Tibial nerve (tissue), 4 donors: ENCODE results near the gene TMUB1. TPM values are rescaled to one million over a fixed set of nuclear protein-coding genes. Genes with fewer than 3 reads are reported as not detected.

ENCODE experiments used
- DNase-seq, 2 donors: peaks; one replicate each; pipeline ENCODE4 v3.0.0-alpha.2; 2019; ENCODE audit warnings: low spot score in 2 of 2
- H3K27ac ChIP-seq, 4 donors: fragments of 200-600 bp; sonication (generic) in 3 of 4; one replicate each; pipeline ENCODE4 v1.5.1; 2017 to 2019; ENCODE audit warnings: mild to moderate bottlenecking in 1 of 4
- H3K27me3 ChIP-seq, 2 donors: fragments of 200-600 bp; sonication (generic) in 1 of 2; one replicate each; pipeline versions ENCODE4 v1.5.1 to v1.6.0; 2017 to 2019
- H3K36me3 ChIP-seq, 3 donors: fragments of 200-600 bp; sonication (generic); one replicate each; pipeline ENCODE4 v1.5.1; 2018 to 2019
- H3K4me1 ChIP-seq, 4 donors: fragments of 200-600 bp; sonication (generic) in 3 of 4; one replicate each; pipeline ENCODE4 v1.5.1; 2017 to 2019
- H3K4me3 ChIP-seq, 4 donors: fragments of 200-600 bp; sonication (generic) in 3 of 4; one replicate each; pipeline ENCODE4 v1.5.1; 2017 to 2019; ENCODE audit warnings: mild to moderate bottlenecking in 1 of 4, moderate library complexity in 1 of 4
- H3K9me3 ChIP-seq, 4 donors: fragments of 200-600 bp; sonication (generic) in 3 of 4; one replicate each; pipeline ENCODE4 v1.5.1; 2017 to 2019
- EP300 ChIP-seq, 2 donors: sonication (generic); formaldehyde crosslinking; IDR thresholded peaks; one replicate each; pipeline ENCODE4 v1.6.1; 2017; ENCODE audit warnings: antibody characterized with exemption in 2 of 2, mild to moderate bottlenecking in 1 of 2
- POLR2A ChIP-seq, 2 donors: fragments of 450-650 bp; IDR thresholded peaks; one replicate each; pipeline ENCODE4 v1.6.1; 2017; ENCODE audit warnings: antibody characterized with exemption in 2 of 2, mild to moderate bottlenecking in 2 of 2, moderate library complexity in 2 of 2
- WGBS, 2 donors: methylation state at CpG; one replicate each; pipeline ENCODE4 v1.1.5; 2018; 5-methylcytosine and 5-hydroxymethylcytosine counted together
- total RNA-seq, 4 donors: library from RNA; depleted of rRNA; stranded (reverse); fragments of >200 nt; gene quantifications; one replicate each; pipeline ENCODE4 v1.1.0, GENCODE V29; 2016
- TF ChIP-seq, protein P1 (sequence below), 5 experiments: fragments of 200-600 bp in 3 of 5; fragments of 450-650 bp in 2 of 5; sonication (generic) in 3 of 5; IDR thresholded peaks; one replicate each; pipeline ENCODE4 v1.5.1; 2016 to 2019; ENCODE audit warnings: antibody characterized with exemption in 5 of 5, mild to moderate bottlenecking in 3 of 5, moderate library complexity in 2 of 5

The TMUB1 gene
- total RNA-seq, 4 donors from 2014 or later, result 24.3 to 61.5 (median 33.8) TPM

DNA sequence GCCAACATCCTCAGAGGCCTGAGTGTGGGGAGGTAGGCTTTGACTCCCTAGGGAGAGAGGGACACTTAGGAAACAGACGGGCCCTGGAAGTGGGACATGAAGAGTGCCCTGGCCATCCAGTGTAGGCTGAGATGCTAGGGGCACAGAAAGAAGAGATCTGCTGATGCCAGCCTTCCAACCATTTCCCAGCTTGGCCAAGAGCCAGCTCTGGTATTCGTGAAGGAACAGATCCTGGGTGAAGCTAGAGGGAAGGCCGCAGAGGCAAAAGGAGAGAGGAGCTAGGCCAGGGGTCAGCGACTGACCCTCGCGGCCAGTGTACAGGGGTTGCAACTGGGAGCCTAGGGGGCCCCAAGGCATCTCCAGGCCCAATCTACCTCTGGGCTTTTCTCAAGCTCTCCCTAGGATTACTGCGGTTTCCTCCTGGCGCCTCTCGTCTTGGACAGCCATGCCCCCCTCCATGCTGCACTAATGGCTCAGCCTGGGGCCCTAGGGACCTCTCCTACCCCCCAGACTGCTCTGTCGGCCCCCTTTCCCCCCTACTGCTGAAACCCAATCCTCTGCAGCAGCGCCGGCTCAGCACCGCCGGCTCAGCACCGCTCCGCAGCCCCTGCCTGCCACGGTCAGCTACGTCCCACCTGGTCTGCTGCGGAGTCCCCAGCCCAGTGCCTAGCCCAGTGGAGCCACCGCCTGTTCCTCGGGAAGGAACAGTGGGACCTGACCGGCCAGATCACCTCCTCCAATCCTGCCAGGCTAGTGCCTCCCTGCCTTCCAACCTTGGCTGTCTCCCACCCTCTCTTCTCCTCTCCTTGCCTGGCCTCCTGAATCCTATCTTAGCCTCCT lies 35.1 kb downstream of the TMUB1 start, which contains the start of gene ASIC3:
ASIC3 (plus strand) TSS at position 556 of the 840 bp plus-strand sequence. CDS start 355 bp downstream, outside the sequence.
- Histone ChIP-seq H3K27ac (peak within 1 kb of the TSS in 2 of 4 donors; percentile 28 to 70), H3K4me3 (no peak within 1 kb of the TSS), H3K36me3 (peaks cover 0 to 45% (median 0%) of the 10 kb centered on the region in 3 donors), H3K27me3 (peaks cover 0 to 6% of the 10 kb centered on the region in 2 donors), H3K9me3 (no peaks in the 10 kb centered on the region), H3K4me1 (peaks cover 0 to 27% (median 12%) of the 10 kb centered on the region in 4 donors)
- no peak for DNase-seq
- TF ChIP-seq, protein P1, sequence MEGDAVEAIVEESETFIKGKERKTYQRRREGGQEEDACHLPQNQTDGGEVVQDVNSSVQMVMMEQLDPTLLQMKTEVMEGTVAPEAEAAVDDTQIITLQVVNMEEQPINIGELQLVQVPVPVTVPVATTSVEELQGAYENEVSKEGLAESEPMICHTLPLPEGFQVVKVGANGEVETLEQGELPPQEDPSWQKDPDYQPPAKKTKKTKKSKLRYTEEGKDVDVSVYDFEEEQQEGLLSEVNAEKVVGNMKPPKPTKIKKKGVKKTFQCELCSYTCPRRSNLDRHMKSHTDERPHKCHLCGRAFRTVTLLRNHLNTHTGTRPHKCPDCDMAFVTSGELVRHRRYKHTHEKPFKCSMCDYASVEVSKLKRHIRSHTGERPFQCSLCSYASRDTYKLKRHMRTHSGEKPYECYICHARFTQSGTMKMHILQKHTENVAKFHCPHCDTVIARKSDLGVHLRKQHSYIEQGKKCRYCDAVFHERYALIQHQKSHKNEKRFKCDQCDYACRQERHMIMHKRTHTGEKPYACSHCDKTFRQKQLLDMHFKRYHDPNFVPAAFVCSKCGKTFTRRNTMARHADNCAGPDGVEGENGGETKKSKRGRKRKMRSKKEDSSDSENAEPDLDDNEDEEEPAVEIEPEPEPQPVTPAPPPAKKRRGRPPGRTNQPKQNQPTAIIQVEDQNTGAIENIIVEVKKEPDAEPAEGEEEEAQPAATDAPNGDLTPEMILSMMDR (IDR thresholded peaks at IDR 0.05), result no peak
- TF ChIP-seq POLR2A (IDR thresholded peaks at IDR 0.05) (no peak), EP300 (IDR thresholded peaks at IDR 0.05) (no peak)
- 73% methylated on average over 22 of the region's 22 CpGs for WGBS, 2 donors

DNA sequence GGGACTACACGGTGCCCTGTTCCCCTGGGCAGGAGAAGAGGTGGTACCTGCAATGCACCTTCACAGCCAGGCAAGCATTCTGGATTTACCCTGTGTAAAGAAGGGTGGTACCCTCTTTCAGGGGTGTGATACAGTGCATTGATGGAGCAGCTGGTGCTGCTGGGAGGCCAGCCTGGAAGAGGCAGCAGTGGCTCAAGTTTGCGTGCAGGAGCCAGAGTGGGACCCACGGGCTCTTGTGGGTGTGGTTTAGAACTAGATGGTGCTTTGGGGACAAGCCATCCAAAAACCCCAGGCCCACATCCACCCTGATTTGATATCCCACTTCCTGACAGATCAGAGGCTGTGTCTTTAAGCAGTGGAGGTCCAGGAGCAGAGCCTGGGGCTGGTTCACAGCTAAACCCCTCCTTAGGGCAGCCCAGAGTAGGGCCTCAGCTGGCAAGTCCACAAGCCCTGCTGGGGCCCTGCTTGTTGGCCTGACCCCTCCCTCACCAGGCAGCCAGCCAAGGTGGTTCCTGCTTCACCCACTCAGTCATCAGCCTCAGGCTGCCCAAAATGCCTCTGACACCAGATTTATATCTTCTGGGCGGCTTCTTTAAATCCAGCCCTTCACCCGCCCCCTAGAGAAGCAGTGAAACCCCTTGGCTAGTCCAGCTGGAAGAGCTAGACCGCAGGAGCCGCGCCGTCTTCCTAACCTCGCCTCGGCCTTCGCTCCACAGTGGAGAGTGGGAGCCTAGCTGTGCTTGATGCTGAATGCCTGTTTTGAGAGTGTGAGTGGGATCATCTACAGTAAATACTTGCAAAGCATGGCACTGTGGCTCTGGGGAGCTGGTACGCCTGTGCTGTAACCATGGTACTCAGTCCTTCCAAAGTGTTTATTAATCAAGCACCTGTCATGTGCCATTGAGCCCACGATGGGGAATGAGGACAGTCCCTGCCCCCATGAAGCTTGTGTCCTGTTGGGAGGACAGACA lies 36.4 kb downstream of the TMUB1 start:
- H3K9me3 ChIP-seq, result no peaks in the 10 kb centered on the region
- TF ChIP-seq EP300 (IDR thresholded peaks at IDR 0.05) (no peak), POLR2A (IDR thresholded peaks at IDR 0.05) (no peak)
- TF ChIP-seq, protein P1 (IDR thresholded peaks at IDR 0.05), result no peak
- WGBS, 2 donors, result 28 to 37% methylated on average over 14 of the region's 14 CpGs
- H3K27me3 ChIP-seq, result no peaks in the 10 kb centered on the region
- H3K36me3 ChIP-seq, result peaks cover 0 to 45% (median 0%) of the 10 kb centered on the region in 3 donors
- no peak for DNase-seq
- H3K27ac ChIP-seq, result peak overlapping the region in 2 of 4 donors; percentile 34 to 70
- no peak overlapping the region for H3K4me3 ChIP-seq
- H3K4me1 ChIP-seq, result peaks cover 0 to 27% (median 12%) of the 10 kb centered on the region in 4 donors

DNA sequence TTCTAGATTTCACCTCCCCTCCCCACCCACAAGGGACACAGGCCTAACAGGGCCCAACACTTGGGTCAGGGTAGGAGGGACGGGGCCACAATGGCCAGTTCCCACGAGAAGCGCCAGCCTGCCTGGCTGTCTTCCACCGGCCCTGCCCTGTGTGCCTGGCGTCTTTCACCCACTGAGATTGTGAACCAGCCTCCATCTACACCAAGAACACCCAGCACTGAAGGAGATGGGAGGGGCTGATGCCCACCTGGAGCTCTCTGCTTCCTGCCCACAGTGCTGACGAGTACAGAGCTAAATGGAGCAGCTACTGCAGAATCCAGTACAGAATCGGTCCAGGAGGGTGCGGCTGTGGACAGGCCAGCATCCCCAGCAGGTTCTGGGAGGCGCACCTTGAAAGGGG lies 37.3 kb downstream of the TMUB1 start:
- no peak overlapping the region for H3K27ac ChIP-seq
- DNase-seq, result no peak
- H3K27me3 ChIP-seq, result no peaks in the 10 kb centered on the region
- peaks cover 0 to 53% (median 0%) of the 10 kb centered on the region in 3 donors for H3K36me3 ChIP-seq
- no peaks in the 10 kb centered on the region for H3K9me3 ChIP-seq
- peaks cover 0 to 20% (median 9%) of the 10 kb centered on the region in 4 donors for H3K4me1 ChIP-seq
- H3K4me3 ChIP-seq, result no peak overlapping the region
- TF ChIP-seq EP300 (IDR thresholded peaks at IDR 0.05), result no peak
- TF ChIP-seq, protein P1 (IDR thresholded peaks at IDR 0.05), result no peak
- TF ChIP-seq POLR2A (IDR thresholded peaks at IDR 0.05), result no peak
- 75 to 80% methylated on average over 5 to 9 of the region's 9 CpGs for WGBS, 2 donors

DNA sequence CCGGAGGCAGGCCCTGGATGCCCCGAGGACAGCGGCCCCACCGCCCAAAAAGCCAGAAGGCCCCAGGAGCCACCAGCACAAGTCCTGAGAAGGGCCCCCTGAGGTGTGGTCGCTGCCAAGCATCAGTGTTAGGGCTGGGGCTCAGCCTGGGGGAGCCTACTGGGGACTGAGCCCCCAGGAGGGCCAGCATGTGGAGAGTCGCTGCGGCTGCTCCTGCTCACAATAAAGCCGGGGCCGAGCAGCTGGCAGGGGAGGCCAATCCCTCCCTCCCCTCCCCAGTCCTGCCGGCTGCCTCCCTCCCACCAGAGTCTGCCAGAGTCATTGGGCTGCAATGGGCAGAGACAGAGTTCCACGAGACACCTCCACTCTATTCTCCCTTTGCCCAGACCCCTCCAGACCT lies 38.0 kb downstream of the TMUB1 start:
- WGBS, 2 donors, result 58 to 60% methylated on average over 3 to 7 of the region's 11 CpGs
- H3K4me3 ChIP-seq, result no peak overlapping the region
- H3K4me1 ChIP-seq, result peaks cover 0 to 16% (median 9%) of the 10 kb centered on the region in 4 donors
- no peaks in the 10 kb centered on the region for H3K9me3 ChIP-seq
- TF ChIP-seq EP300 (IDR thresholded peaks at IDR 0.05) (no peak), POLR2A (IDR thresholded peaks at IDR 0.05) (no peak)
- TF ChIP-seq, protein P1 (IDR thresholded peaks at IDR 0.05), result no peak
- no peak overlapping the region for H3K27ac ChIP-seq
- H3K27me3 ChIP-seq, result no peaks in the 10 kb centered on the region
- no peak for DNase-seq
- H3K36me3 ChIP-seq, result peaks cover 0 to 57% (median 0%) of the 10 kb centered on the region in 3 donors
